CD14-positive monocyte (primary cell): Measurements from ENCODE around the gene PSMG3. TPM values are rescaled to one million over a fixed set of nuclear protein-coding genes. Genes with fewer than 3 reads are reported as not detected.
A peak's percentile ranks its signal among the peaks of the same experiment; 100 is the strongest.

Source experiments
- DNase-seq, 3 donors: peaks; one replicate each; pipeline ENCODE4 v3.0.0-alpha.2; 2011 to 2022
- H2AFZ ChIP-seq: 2 replicates; pipeline ENCODE4 v1.6.0; 2012; ENCODE audit warnings: mild to moderate bottlenecking, low read depth, low read length, inconsistent platforms; ENCODE audit not compliant: insufficient read depth, poor library complexity, severe bottlenecking
- H3K27ac ChIP-seq, 2 donors: 1 replicate in 1 of 2; 2 replicates in 1 of 2; pipeline ENCODE4 v1.5.1; 2012 to 2013; ENCODE audit warnings: low read length in 2 of 2, control low read depth in 1 of 2, inconsistent platforms in 1 of 2, low read depth in 1 of 2, mild to moderate bottlenecking in 1 of 2
- H3K27me3 ChIP-seq, 2 donors: one replicate each; pipeline versions ENCODE4 v1.6.0 to v1.6.1; 2011 to 2013; ENCODE audit warnings: low read length in 2 of 2; ENCODE audit not compliant: control insufficient read depth in 2 of 2, insufficient read depth in 2 of 2
- H3K36me3 ChIP-seq, 2 donors: replicated peaks in 1 of 2; 1 replicate in 1 of 2; 2 replicates in 1 of 2; pipeline versions ENCODE4 v1.5.1 to v1.6.1; 2012 to 2013; ENCODE audit warnings: low read length in 2 of 2, control low read depth in 1 of 2, inconsistent platforms in 1 of 2, mild to moderate bottlenecking in 1 of 2; ENCODE audit not compliant: insufficient read depth in 2 of 2, control insufficient read depth in 1 of 2
- H3K4me1 ChIP-seq, 2 donors: 1 replicate in 1 of 2; 2 replicates in 1 of 2; pipeline versions ENCODE4 v1.5.1 to v1.6.1; 2012 to 2013; ENCODE audit warnings: low read length in 2 of 2, control low read depth in 1 of 2, inconsistent platforms in 1 of 2, mild to moderate bottlenecking in 1 of 2, moderate library complexity in 1 of 2; ENCODE audit not compliant: insufficient read depth in 2 of 2, control insufficient read depth in 1 of 2
- H3K4me2 ChIP-seq: replicated peaks from 2 replicates; pipeline ENCODE3; 2012; ENCODE audit warnings: low read length, moderate library complexity, mild to moderate bottlenecking; ENCODE audit not compliant: poor library complexity, severe bottlenecking; ENCODE audit errors: extremely low read depth
- H3K4me3 ChIP-seq, 3 experiments: fragments of 200-600 bp in 1 of 3; sonication (generic) in 1 of 3; replicated peaks in 1 of 3; 1 replicate in 2 of 3; 2 replicates in 1 of 3; pipeline ENCODE4 v1.5.1; 2011 to 2013; ENCODE audit warnings: low read length in 3 of 3, mild to moderate bottlenecking in 3 of 3, control low read depth in 2 of 3, low read depth in 2 of 3, inconsistent platforms in 1 of 3, moderate library complexity in 1 of 3
- H3K79me2 ChIP-seq: 2 replicates; pipeline ENCODE4 v1.6.0; 2012; ENCODE audit warnings: mild to moderate bottlenecking, control low read depth, inconsistent platforms, low read length, moderate library complexity; ENCODE audit not compliant: insufficient read depth
- H3K9ac ChIP-seq: 2 replicates; pipeline ENCODE4 v1.6.0; 2017; ENCODE audit warnings: low read length, mild to moderate bottlenecking; ENCODE audit not compliant: insufficient read depth, poor library complexity, severe bottlenecking
- H3K9me3 ChIP-seq, 2 donors: replicated peaks in 1 of 2; 1 replicate in 1 of 2; 2 replicates in 1 of 2; pipeline versions ENCODE4 v1.5.1 to v1.6.1; 2012 to 2013; ENCODE audit warnings: low read length in 2 of 2, control low read depth in 1 of 2; ENCODE audit not compliant: control insufficient read depth in 1 of 2, insufficient read depth in 1 of 2
- H4K20me1 ChIP-seq: 2 replicates; pipeline ENCODE4 v1.6.0; 2012; ENCODE audit warnings: mild to moderate bottlenecking, low read length, control low read depth, moderate library complexity; ENCODE audit not compliant: insufficient read depth
- H3K27ac Mint-ChIP-seq, 7 donors: one replicate each; pipeline ENCODE4 v1.8.0; 2020; ENCODE audit warnings: mild to moderate bottlenecking in 7 of 7, mixed read lengths in 7 of 7, moderate library complexity in 6 of 7, inconsistent platforms in 2 of 7
- H3K27me3 Mint-ChIP-seq, 3 donors: one replicate each; pipeline ENCODE4 v1.8.0; 2021 to 2022; ENCODE audit warnings: low read depth in 3 of 3, mild to moderate bottlenecking in 3 of 3, mixed read lengths in 3 of 3, moderate library complexity in 3 of 3, inconsistent platforms in 1 of 3
- H3K36me3 Mint-ChIP-seq, 2 donors: one replicate each; pipeline ENCODE4 v1.8.0; 2020; ENCODE audit warnings: mixed read lengths in 2 of 2, inconsistent platforms in 1 of 2, mild to moderate bottlenecking in 1 of 2
- H3K4me1 Mint-ChIP-seq: one replicate; pipeline ENCODE4 v1.8.0; 2020; ENCODE audit warnings: mild to moderate bottlenecking, mixed read lengths
- H3K4me3 Mint-ChIP-seq, 2 donors: one replicate each; pipeline ENCODE4 v1.8.0; 2020; ENCODE audit warnings: mild to moderate bottlenecking in 2 of 2, mixed read lengths in 2 of 2, moderate library complexity in 1 of 2
- H3K9me3 Mint-ChIP-seq, 7 donors: one replicate each; pipeline ENCODE4 v1.8.0; 2020 to 2022; ENCODE audit warnings: mixed read lengths in 7 of 7, mild to moderate bottlenecking in 6 of 7, moderate library complexity in 6 of 7, inconsistent platforms in 2 of 7
- WGBS: methylation state at CpG from one replicate; pipeline ENCODE4 v1.1.5; 2013; ENCODE audit warnings: missing lambda C conversion rate; ENCODE audit not compliant: insufficient coverage; 5-methylcytosine and 5-hydroxymethylcytosine counted together
- intact Hi-C, 2 donors: fragments of 100-400 bp; cut with micrococcal nuclease; formaldehyde crosslinking; loops; one replicate each; pipeline versions ENCODE4 v1.15.0 to v1.15.1; 2023
- polyA plus RNA-seq, 3 donors: library from polyadenylated mRNA; depleted of rRNA in 1 of 3; unstranded in 2 of 3; stranded (reverse) in 1 of 3; fragments of 300-500 nt in 2 of 3; fragments of >200 nt in 1 of 3; fragmentation: Illumina TruSeq in 2 of 3; gene quantifications; 1 replicate in 2 of 3; 2 replicates in 1 of 3; pipeline ENCODE4 v1.2.3, GENCODE V29; 2012 to 2021
- TF ChIP-seq, protein P1 (sequence below): fragments of 200-600 bp; IDR thresholded peaks from one replicate; pipeline ENCODE4 v1.8.0; 2022; ENCODE audit warnings: antibody characterized with exemption, mild to moderate bottlenecking

The PSMG3 gene
- polyA plus RNA-seq, 3 donors, result 32.6 to 38.8 (median 34.5) TPM

- H4K20me1 ChIP-seq, result no peaks in the 10 kb centered on the region
- TF ChIP-seq, protein P1, sequence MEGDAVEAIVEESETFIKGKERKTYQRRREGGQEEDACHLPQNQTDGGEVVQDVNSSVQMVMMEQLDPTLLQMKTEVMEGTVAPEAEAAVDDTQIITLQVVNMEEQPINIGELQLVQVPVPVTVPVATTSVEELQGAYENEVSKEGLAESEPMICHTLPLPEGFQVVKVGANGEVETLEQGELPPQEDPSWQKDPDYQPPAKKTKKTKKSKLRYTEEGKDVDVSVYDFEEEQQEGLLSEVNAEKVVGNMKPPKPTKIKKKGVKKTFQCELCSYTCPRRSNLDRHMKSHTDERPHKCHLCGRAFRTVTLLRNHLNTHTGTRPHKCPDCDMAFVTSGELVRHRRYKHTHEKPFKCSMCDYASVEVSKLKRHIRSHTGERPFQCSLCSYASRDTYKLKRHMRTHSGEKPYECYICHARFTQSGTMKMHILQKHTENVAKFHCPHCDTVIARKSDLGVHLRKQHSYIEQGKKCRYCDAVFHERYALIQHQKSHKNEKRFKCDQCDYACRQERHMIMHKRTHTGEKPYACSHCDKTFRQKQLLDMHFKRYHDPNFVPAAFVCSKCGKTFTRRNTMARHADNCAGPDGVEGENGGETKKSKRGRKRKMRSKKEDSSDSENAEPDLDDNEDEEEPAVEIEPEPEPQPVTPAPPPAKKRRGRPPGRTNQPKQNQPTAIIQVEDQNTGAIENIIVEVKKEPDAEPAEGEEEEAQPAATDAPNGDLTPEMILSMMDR, result no peak
- peak overlapping the region; percentile 41 to 89 for H3K27ac ChIP-seq
- H3K4me3 ChIP-seq, result peak overlapping the region; percentile 59 to 80 (median 77)
- intact Hi-C loops, result loop anchor here in 1 of 2 donors (10.0 kb wide), 1 partner anchor 55 kb away; no protein-coding TSS in a partner anchor
- peak overlapping the region; percentile 84 for H2AFZ ChIP-seq
- peaks cover 0 to 3% (median 0%) of the 10 kb centered on the region in 7 donors for H3K9me3 Mint-ChIP-seq
- H3K27ac Mint-ChIP-seq, result peak overlapping the region; percentile 60 to 89 (median 80)
- no peaks in the 10 kb centered on the region for H3K27me3 ChIP-seq
- peaks cover 9 to 17% of the 10 kb centered on the region in 2 donors for H3K36me3 ChIP-seq
- H3K9ac ChIP-seq, result peak overlapping the region; percentile 88
- no peak for DNase-seq
- peaks cover 36% of the 10 kb centered on the region for H3K4me1 Mint-ChIP-seq
- H3K27me3 Mint-ChIP-seq, result peaks cover 6 to 7% (median 6%) of the 10 kb centered on the region in 3 donors
- H3K4me2 ChIP-seq, result peak overlapping the region; percentile 90
- H3K79me2 ChIP-seq, result peaks cover 16% of the 10 kb centered on the region
- 16% methylated on average over 18 of the region's 27 CpGs for WGBS
- peaks cover 21 to 32% of the 10 kb centered on the region in 2 donors for H3K4me1 ChIP-seq
- peaks cover 16 to 35% of the 10 kb centered on the region in 2 donors for H3K36me3 Mint-ChIP-seq
- H3K9me3 ChIP-seq, result no peaks in the 10 kb centered on the region
- H3K4me3 Mint-ChIP-seq, result peak overlapping the region; percentile 80 to 82
Measured at GRCh38 chr7:1569440-1569832, 396 bp downstream of the PSMG3 start.

- Histone ChIP-seq H3K27ac (peak overlapping the region in 1 of 2 donors; percentile 89), H3K27me3 (peaks cover 0 to 1% of the 10 kb centered on the region in 2 donors), H3K9ac (peak overlapping the region; percentile 88), H3K4me1 (peaks cover 23 to 32% of the 10 kb centered on the region in 2 donors), H3K4me3 (peak overlapping the region in 2 of 3 experiments; percentile 77 to 80), H3K4me2 (peak overlapping the region; percentile 90), H3K9me3 (no peaks in the 10 kb centered on the region), H3K79me2 (peaks cover 16% of the 10 kb centered on the region), H2AFZ (peak overlapping the region; percentile 84), H4K20me1 (no peaks in the 10 kb centered on the region), H3K36me3 (peaks cover 9 to 17% of the 10 kb centered on the region in 2 donors)
- peaks cover 0 to 3% (median 0%) of the 10 kb centered on the region in 7 donors for H3K9me3 Mint-ChIP-seq
- peak overlapping the region; percentile 80 to 82 for H3K4me3 Mint-ChIP-seq
- peaks cover 16 to 35% of the 10 kb centered on the region in 2 donors for H3K36me3 Mint-ChIP-seq
- DNase-seq, result no peak
- TF ChIP-seq, protein P1, result no peak
- peaks cover 4 to 7% (median 6%) of the 10 kb centered on the region in 3 donors for H3K27me3 Mint-ChIP-seq
- WGBS, result 54% methylated on average over 6 of the region's 13 CpGs
- H3K4me1 Mint-ChIP-seq, result peaks cover 39% of the 10 kb centered on the region
- H3K27ac Mint-ChIP-seq, result peak overlapping the region in 6 of 7 donors; percentile 60 to 89 (median 82)
- intact Hi-C loops, result loop anchor here in 1 of 2 donors (10.0 kb wide), 1 partner anchor 54 kb away; no protein-coding TSS in a partner anchor
Measured at GRCh38 chr7:1569016-1569415, 816 bp downstream of the PSMG3 start.
